H1 (cell line): ENCODE results near the gene GTF2E1. TPM values are rescaled to one million over a fixed set of nuclear protein-coding genes. Genes with fewer than 3 reads are reported as not detected.

Source experiments
- KDM1A ChIP-seq: fragments of 200-600, 300-600 bp; sonication (generic); IDR thresholded peaks from 2 replicates; pipeline ENCODE4 v1.7.1; 2016; ENCODE audit warnings: mild to moderate bottlenecking, low read length, borderline replicate concordance
- RBBP5 ChIP-seq: IDR thresholded peaks from 2 replicates; pipeline ENCODE4 v1.7.1; 2012; ENCODE audit warnings: low read depth, mild to moderate bottlenecking, inconsistent platforms, low read length, moderate library complexity, borderline replicate concordance
- SIN3A ChIP-seq, 2 experiments: IDR thresholded peaks in 1 of 2; conservative IDR thresholded peaks in 1 of 2; 2 replicates each; pipeline ENCODE4 v1.6.1; 2011 to 2012; ENCODE audit warnings: low read length in 2 of 2, improper control_type of control experiment in 1 of 2, low read depth in 1 of 2, mild to moderate bottlenecking in 1 of 2
- polyA plus RNA-seq, 7 experiments: library from polyadenylated mRNA; depleted of rRNA in 3 of 7; stranded (reverse) in 5 of 7; unstranded in 2 of 7; fragments of >200 nt in 5 of 7; fragments of 200-250 nt in 2 of 7; gene quantifications; 1 replicate in 5 of 7; 2 replicates in 1 of 7; 4 replicates in 1 of 7; pipeline versions ENCODE4 v1.2.1 to v1.2.3, GENCODE V29; 2011 to 2013; ENCODE audit warnings: missing spikeins in 2 of 7, mixed read lengths in 2 of 7
- total RNA-seq: library from RNA; stranded (reverse); fragmentation: NEBNext Ultra II Directional; extraction: Animal tissue kit (Norgen Biotek cat#: 25700); gene quantifications from 2 replicates; pipeline ENCODE4 v1.2.1, GENCODE V29; 2021

The GTF2E1 gene
- total and polyA plus RNA-seq, 2 of the 8 experiments (the other 6 are each of a cell fraction or from before 2014, with no cell fraction given) = 37.4 to 73.3 TPM

DNA sequence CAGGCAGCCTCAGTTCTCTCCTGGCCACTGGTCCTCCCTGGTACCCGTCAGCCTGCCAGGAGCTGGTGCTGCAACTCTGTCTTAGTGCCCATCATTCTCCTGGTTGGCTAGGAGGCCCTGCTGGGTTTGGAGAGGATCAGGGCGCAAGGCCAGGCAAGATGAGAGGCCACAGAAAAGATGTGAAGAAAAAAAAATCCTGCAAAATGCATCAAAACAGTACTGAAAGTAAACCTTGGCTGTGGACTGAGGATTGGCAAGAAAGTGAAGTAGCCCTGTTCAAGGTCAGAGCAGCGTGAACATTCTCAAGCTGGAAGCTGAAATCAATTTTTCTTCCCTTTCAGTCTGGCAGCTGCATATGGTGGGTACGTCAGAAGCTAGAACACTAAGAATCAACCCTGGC, 74.2 kb downstream of the GTF2E1 start (continued):
- TF ChIP-seq RBBP5 (no peak), KDM1A (no peak), SIN3A (conservative IDR thresholded peaks at IDR 0.05 in 1 of 2, IDR thresholded peaks at IDR 0.05 in 1 of 2; ENCODE audit: low read depth in 1 of 2, low read length in 2 of 2) (no peak)
